ENCODE measurements around the gene PLXDC1.

GRCh38 chr17:39082482-39082881, 69.0 kb downstream of the PLXDC1 start:
- TF ChIP-seq POLR2A (IDR thresholded peaks at IDR 0.05), result no peak
- TF ChIP-seq, protein P1, sequence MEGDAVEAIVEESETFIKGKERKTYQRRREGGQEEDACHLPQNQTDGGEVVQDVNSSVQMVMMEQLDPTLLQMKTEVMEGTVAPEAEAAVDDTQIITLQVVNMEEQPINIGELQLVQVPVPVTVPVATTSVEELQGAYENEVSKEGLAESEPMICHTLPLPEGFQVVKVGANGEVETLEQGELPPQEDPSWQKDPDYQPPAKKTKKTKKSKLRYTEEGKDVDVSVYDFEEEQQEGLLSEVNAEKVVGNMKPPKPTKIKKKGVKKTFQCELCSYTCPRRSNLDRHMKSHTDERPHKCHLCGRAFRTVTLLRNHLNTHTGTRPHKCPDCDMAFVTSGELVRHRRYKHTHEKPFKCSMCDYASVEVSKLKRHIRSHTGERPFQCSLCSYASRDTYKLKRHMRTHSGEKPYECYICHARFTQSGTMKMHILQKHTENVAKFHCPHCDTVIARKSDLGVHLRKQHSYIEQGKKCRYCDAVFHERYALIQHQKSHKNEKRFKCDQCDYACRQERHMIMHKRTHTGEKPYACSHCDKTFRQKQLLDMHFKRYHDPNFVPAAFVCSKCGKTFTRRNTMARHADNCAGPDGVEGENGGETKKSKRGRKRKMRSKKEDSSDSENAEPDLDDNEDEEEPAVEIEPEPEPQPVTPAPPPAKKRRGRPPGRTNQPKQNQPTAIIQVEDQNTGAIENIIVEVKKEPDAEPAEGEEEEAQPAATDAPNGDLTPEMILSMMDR (IDR thresholded peaks at IDR 0.05), result no peak
